Activated T-helper 1 cell treated with Interleukin-2 at 50 U/mL for 16 hours (primary cell): ENCODE results near the gene CTSZ.
"Not testable (repeated sequence)": the region's sequence is repeated elsewhere in the genome, so short reads cannot be mapped to it uniquely, and the experiment has no call there.

ENCODE experiments used
- DNase-seq: peaks from one replicate; pipeline ENCODE4 v3.0.0-alpha.2; 2020; ENCODE audit warnings: low read depth

Gene CTSZ

DNA sequence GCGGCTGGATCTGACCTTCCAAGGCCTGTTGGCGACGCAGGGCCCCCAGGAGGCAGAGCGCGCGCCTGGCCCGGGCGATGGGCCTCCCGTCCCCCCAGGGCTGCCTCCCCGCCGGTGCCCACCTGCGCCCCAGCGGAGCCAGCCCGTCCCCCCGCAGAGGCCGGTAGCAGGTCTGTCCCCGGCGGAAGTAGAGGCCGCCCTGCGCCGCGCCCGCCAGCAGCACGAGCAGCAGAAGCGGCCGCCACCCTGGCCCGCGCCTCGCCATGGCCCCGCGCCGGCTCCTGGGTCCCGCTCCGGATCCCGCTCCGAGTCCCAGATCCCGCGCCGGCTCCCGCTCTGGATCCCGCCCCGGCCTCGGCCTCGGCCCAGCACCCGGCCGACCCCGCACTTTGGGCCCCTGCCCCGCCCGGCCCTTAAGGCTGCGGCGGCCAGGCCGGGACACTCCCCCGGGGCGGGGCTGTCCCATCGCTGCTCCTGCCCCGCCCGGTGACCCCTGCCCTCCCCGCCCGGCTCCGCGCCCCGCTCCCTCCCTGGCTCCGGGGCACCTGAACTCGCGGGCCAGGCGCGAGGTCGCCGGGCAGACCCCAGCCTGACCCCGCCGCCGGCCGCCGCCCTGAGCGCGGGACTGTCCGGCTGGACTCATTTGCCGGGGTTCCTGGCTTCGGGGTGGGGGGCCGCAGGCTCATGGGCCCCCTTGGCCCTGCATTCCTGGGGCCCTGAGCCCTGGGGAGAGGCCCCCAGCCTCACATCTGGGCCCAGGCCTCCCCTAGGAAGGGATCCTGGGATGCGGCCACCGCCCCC lies at the start of gene CTSZ:
Gene CTSZ, minus strand, starts transcription at position 391 of the 801 bp plus-strand sequence. Its CDS starts 126 bp downstream, at position 265.
- DNase-seq = peak; percentile 25

DNA sequence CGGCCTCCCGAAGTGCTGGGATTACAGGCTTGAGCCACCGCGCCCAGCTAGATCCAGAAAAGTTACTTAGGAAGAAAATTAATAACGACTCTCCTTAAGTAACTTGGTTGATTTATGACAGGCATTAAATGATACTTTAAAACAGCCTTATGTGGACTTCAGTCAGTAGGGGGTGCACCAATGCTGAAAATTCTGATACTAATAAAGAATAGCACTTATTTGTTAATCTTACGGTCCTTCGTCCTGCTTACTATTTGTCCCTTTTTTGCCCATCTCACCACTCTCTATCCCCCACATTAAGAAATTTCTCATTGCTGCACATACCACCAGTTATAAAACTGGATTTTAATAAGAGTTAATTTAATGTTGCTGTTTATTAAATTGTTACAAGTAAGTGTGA lies 48.2 kb upstream of the CTSZ start:
- DNase-seq = no peak

DNA sequence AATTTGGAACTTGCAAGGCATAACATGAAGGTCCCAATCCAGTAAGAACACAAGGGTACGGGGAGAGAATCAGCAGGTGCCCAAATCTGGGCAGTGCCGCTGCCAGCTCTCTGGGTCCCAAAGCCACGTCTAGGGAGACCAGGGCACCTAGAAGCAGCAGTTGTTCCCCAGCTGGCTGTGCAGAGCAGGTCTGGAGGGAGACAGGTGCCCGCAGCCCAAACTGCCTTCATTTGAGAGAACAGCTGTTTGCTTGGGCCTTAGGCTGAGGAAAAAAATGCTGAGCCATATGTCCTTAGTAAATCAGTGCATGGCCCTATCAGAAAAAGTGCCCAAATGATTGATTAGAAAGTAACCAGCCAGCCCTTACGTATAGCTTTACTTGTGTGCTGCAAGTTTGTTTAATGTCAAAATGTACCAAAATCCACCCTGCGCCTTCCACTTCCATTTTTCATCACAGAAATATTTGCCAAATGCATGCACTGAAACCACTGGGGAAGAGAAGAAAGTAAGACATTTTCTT lies 44.7 kb upstream of the CTSZ start:
- no peak for DNase-seq

DNA sequence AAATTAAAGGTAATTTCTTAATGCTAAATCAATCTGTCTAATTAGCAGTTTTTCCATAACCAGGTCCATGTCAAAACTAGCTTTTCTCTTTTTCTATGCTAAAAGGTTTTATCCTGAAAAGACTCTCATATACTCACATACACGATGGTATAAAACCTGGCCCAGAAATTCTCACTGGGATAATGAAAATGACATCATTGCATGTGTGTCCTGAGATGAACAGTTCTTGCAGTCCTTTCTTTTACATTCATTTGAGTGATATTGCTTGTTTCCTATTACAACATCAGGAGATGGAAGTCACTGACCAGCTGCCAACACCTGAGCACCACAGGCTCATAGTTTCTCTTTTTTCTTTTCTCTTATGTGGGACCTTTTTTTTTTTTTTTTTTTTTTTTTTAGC lies 43.4 kb upstream of the CTSZ start:
- no peak for DNase-seq

DNA sequence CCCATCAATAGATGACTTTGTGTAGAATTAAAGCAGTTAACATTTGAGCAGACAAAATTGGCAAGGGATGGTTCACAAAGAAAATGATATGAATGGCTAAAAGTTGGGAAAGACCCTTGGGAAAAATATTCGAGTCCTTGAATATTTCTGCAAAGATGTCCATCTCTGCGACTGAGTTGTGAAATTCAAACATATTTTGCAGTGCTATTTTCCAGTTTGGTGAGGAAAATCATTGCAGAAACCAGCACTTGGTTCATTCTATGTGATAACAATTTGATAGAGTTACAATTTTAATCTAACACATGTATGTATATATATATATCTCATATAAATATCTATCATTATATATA lies 41.6 kb upstream of the CTSZ start:
- DNase-seq = no peak

DNA sequence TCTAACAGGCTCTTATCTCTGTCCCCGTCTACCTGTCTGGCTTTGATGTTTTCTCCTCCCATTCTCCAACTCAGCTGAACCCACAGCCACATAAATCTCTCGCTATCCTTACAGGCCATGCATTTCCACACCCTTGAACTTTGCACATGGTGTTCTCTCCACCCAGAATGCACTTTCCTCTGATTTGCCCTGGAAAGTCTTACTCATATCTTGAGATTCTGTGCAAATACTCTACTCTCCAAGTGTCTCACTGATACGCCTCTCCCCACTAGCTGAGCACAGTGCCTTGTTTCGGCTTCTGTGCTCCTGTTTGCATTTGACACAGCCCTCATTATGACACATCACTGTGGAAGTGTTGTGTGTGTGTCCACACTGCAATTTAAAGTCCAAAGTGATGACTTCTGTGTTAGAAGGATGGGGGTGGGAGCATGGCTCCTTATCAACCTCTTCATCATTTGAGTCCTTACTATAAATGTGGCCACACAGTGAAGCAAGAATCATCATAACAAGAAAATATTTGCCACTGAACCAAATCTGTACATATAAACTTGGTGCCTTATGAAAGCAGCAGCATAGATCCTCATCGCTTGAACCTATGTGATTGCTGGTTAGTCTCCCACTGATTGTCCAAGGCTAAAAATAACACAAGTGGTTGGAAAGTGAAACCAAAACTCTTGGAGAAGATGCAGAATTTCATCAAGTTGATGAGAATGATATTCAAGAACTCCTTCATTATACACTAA lies 41.1 kb upstream of the CTSZ start:
- no peak for DNase-seq

DNA sequence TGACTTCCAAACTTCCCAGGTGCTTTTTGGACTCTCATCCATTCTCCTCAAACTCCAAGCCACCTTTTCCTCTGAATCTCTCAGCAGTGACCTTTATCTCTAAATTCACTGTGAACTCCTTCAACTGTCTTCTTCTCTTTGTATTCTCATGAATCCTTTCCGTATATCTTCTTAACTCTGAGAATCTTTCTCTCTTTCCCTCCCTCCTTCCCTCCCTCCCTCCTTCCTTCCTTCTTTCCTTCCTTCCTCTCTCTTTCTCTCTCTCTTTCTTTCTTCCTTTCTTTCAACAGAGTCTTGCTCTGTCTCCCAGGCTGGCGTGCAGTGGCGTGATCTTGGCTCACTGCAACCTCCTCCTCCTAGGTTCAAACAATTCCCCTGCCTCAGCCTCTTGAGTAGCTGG lies 39.8 kb upstream of the CTSZ start:
- no peak for DNase-seq

DNA sequence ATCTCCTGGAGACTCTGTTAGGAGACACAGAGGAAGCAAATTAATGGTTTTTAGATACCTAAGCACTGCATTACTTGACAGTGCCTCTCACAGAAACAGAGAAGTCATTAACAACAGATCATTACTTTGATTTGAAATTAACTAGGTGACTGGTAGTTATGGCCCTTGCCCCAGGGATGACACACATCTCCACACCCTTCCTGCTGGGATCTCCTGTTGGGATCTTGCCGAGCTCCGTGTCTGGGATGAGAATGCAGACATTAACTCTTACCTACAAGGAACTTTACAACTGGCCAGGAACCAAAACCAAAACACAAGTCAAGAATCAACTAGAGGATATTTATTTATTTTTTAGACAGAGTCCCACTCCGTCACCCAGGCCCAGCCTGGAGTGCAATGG lies 37.7 kb upstream of the CTSZ start:
- no peak for DNase-seq

DNA sequence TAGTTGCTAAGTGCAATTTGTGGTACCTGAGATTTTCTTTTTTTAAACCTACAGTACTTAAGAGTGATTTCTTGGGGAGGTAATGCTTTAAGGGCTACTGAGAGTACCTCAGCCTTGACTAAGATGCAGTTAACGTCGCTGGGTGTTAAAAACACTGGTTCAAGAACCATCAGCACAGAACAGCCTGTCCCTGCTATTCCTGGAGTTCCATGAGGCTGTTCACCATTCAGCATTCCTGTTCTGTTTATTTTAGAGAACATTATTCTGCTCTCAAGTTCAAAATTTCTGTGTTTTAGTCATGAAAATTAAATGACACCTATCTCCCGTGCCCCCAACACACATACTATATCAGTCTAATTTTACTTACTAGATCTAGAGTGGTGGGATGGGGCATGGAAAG lies 37.2 kb upstream of the CTSZ start:
- DNase-seq = no peak

DNA sequence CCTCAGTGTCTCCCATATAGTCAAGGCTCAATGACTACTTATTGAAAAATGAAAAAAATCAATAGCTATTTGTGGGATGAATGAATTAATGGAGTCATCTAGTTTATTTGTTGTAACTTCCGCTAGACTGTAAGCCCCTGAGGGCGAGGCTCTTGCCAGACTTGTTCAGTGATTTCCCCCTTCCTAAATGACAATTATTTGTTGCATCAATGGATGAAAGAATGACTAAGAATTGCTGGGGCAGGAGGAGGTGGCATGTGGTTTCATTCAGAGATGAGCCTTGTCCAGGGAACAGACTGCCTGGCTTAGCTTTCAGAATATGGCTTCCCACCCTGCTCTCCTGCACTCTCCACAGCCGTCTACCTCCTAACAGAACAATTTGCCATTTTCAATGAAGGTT lies 36.6 kb upstream of the CTSZ start:
- DNase-seq = no peak

DNA sequence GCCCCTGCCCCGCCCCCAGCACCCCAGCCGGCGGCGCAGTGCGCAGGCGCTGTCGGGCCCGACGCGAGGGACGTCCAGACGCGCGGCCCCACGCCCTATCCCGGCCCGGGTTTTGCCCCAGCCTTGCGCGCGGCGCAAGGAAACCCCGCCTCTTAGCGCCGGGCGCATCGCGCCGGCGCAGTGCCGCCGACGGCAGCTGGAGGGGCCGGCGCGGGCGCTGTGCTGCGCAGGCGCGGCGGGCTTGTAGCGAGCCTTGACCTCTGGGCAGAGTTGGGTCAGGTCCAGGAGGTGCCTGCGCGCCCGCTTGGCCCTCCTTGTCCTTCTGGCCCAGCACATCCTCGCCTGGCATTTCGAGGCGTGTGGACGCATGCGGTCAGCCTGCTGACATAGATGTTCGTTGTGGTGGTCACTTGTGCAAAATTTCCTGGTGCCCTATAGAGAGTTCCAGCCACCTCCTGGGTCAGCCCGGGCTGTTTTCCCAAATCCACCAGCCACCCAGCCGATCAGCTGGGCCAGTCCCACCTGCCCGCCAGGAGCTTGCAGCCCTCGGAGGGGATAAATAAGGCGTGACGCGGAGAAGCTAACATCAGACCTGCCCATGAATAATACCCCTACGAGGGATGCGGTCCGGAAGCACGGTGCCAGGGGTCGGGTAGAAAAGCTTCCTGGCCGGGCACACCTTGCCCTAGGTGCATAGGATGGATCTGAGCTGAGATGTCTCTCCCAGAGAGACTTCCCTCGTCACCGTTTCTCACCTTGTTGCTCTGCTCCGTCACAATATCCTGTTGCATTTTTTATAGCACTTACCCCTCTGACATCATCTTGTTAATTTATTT lies 36.0 kb upstream of the CTSZ start:
- peak; percentile 94 for DNase-seq

DNA sequence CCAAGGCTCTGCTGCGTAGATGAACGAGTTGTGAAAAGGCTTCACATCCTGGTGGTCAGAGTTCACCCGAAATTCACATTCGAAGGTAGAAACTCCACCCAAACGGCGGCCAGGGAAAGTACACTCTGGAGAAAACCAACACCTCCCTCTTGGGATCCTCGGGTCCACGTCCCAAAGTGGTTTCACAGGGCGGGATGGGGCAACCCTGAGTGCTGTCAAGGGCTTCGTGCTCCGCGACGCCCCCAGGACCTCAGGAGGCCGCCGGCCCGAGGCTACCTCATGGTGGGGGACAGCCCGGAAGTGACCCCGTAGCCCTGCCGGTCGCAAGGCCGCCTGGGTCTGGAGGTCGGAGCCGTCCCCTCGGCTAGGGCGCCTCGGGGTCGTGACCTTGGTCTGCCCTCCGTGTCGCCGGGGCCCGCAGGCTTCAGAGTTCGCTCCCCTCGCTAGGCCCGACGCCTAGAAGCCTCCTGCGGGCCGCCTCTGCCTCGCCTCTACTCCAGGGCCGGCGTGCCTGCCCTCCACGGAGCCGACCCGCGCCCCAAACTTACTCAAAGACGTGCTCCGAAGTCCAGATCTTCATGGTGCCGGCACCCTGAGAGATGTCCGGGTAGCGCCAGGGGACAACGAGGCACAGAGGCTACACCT lies 35.2 kb upstream of the CTSZ start, which contains the start of gene PRELID3B:
Gene PRELID3B, minus strand, starts transcription at position 636 of the 645 bp plus-strand sequence. Its CDS starts 56 bp downstream, at position 580.
- no peak for DNase-seq

DNA sequence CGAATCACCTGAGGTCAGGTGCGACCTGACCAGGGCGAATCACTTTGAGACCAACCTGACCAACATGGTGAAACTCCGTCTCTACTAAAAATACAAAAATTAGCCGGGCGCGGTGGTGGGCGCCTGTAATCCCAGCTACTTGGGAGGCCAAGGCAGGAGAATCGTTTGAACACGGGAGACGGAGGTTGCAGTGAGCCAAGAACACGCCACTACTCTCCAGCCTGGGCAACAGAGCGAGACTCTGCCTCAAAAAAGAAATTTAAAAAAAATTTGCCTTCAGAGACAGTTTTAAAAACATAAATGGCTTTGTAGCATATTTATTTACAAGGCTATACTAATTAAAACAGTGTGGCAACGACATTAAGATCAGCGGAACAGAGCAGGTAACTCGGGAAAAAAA lies 34.4 kb upstream of the CTSZ start:
- not testable (repeated sequence) for DNase-seq

DNA sequence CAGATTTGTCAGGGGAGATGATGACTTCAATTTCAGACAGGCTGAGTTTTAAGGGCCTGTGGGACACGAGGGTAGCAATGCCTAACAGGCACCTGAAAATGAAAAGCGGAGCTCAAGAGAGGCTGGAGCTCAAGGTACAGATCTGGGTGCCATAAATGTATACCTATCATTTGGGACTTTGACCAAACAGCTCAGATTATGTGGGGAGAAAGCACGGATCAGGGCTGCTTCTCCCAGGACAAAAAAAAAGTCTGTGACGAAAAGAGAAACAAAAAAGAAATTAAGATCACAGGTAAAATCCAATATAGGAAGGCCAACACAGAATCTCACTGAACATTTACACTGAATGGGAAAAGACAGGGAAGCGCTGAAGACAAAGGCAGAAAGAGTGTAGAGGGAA lies 33.6 kb upstream of the CTSZ start:
- DNase-seq = no peak

DNA sequence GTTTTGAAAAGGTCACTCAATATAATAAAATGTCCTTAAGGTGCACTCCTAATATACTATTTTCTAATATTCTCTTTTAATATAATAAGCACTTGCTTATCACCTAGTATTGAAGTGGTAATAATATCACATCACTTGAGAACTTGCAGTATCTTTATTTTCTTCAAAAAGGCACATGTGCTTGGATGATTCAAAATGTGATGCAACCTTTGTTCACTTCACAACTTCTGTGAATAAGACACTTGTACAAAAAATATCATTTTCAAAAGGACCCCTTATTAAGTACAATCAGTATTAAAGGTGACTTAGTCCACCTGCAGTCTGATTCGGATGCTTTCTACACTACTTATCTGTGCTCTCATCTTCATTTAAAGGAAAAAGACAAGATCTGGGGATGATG lies 32.2 kb upstream of the CTSZ start:
- no peak for DNase-seq

DNA sequence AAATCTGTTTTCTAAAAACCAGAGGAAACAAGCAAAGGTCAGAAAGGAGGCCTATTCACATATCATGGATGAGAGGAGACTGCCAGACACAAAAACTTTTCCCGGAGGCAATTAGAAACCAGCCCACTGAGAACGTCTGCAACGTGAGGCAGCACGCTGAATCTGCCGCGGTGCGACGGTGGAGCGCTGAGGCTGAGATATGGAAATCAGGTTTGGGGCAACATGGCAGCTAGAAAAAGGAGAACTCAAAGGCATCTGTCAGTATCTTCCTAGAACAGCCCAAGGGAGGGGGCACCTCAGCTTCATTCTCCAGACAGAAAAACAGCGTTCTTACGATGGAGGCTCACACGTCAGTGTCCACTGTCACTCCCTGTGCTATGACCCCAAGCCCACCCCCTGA lies 30.3 kb upstream of the CTSZ start:
- DNase-seq = no peak

DNA sequence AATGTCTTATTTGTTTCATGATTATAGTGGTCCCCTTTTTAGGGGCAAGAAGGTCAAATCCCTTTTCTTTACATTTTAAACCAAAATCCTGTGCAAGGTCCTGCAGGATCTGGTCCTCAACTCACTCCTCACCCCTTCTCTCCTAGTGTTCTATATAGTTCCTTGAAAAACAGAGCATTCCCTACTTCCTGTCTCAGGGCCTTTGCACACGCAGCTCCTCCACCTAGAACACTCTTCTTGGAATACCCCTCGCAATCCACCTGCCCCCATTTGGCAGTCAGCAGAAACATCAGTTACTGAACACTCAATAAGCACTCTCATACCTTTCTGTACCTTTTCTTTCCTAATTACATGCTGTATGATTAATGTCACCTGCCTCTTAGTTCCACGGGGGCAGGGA lies 28.3 kb upstream of the CTSZ start:
- no peak for DNase-seq

DNA sequence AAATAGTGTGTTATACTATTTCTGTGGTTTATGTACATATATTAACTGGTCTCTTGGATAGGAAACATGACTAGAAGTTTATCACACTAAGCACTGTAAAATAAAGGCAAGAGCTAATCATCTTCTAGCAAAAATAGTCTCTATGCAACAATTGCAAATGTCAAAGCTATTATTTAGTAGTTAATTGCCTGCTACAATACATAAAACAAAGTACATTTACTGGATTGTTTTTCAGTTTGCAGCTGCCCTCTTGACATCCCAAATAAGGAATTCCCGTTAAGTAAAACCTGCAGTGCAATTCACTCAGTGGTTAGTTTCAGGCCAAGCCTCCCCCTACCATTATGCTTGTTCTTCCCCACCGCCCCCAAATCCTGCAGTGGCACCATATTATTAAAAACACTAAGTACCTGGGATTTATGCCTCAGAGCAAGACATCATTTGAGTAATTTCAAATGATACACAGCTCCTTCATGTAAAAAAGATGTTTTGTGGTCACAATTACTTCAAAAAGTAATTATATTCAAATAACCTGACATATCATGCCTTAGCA lies 26.6 kb upstream of the CTSZ start:
- DNase-seq = no peak

DNA sequence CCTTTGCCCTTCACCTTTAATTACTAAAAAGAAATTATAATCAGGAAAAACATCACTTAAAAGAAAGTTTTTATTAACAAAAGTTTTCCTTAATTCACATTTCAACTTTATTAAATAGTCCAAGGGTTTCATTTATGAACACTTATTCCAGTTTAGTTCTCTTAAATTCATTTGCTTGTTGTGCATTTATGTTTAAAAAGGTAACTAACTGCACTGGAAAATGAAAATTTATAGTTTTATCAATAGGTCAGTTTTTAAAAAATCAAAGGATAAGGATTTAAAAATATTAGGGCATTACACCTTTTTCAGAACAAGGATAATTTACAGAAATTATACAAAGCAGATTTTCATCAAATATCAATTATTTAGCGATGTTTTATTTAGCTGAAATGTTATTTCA lies 26.0 kb upstream of the CTSZ start:
- DNase-seq = no peak

DNA sequence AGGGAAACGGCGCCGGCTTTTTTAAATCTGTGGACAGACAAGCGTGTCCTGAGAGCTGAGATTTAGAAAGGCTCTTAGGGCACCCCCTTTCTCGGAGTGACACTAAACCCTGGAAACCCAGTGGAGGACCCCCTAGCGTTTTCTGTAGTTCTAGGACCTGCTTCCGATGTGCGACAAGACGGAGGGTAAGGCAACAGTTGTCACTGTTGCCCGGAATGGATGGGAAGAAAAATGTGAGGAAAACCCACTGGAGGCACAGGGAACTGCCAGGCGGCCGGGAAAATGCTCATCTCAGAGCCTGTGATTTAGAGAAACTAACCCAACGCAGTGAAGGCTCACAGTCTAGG lies 25.6 kb upstream of the CTSZ start:
- DNase-seq = no peak

DNA sequence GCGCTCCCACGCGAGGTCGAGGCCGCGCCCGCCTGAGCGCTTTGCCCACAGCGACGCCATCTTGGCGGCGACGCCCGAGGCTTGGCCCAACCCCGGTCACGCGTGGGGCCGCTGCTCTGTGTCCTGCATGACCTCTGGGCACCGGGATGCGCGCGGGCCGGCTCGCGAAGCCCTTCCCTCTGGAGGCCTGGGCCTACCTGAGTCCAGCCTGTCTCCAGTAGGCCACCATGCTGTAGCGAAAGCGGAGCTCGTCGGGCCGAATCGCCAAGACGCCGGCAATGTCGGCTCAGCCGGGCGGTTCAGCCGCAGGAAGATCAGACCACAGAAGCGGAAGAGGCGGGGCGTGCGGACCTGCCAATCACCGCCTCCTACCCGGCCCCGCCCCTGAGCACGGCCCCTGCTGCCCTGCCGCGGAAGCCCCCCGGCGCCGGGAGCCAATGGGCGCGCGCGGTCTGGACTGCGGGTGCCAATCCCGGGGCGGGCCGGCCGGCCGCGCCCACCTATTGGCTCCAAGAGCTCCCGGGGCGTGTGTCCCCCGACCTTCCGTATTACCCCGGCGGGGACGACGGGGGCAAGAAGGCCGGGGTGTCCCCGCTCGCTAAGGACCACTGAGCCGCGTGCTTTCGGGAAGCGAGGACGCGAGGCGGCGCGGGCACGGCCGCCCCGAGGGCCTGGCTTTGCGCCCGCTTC lies 25.1 kb upstream of the CTSZ start, which contains the start of gene ATP5F1E:
Gene ATP5F1E, minus strand, starts transcription at position 313 of the 690 bp plus-strand sequence. Its CDS starts 84 bp downstream, at position 229.
- peak; percentile 97 for DNase-seq
